Activated naive CD4-positive, alpha-beta T cell treated with anti-CD3 and anti-CD28 coated beads, Interleukin-2, amount 50 U/mL, for 24 hours (primary cell): ENCODE measurements around the gene IL22RA1.

Source experiments
- H3K27ac Mint-ChIP-seq: one replicate; pipeline ENCODE4 v1.8.0; 2021; ENCODE audit warnings: mild to moderate bottlenecking, mixed read lengths
- H3K27me3 Mint-ChIP-seq: one replicate; pipeline ENCODE4 v1.8.0; 2021; ENCODE audit warnings: mixed read lengths
- H3K36me3 Mint-ChIP-seq: one replicate; pipeline ENCODE4 v1.8.0; 2021; ENCODE audit warnings: mixed read lengths
- H3K4me1 Mint-ChIP-seq: one replicate; pipeline ENCODE4 v1.8.0; 2021; ENCODE audit warnings: mixed read lengths
- H3K4me3 Mint-ChIP-seq: one replicate; pipeline ENCODE4 v1.8.0; 2021; ENCODE audit warnings: mild to moderate bottlenecking, mixed read lengths
- H3K9me3 Mint-ChIP-seq: one replicate; pipeline ENCODE4 v1.8.0; 2021; ENCODE audit warnings: mixed read lengths

IL22RA1 gene

GRCh38 chr1:24102961-24103360 is 40.0 kb downstream of the IL22RA1 start:
- Mint-ChIP-seq H3K4me3 (no peak overlapping the region), H3K4me1 (no peaks in the 10 kb centered on the region), H3K27ac (no peak overlapping the region), H3K9me3 (no peaks in the 10 kb centered on the region), H3K36me3 (no peaks in the 10 kb centered on the region), H3K27me3 (no peaks in the 10 kb centered on the region)

DNA sequence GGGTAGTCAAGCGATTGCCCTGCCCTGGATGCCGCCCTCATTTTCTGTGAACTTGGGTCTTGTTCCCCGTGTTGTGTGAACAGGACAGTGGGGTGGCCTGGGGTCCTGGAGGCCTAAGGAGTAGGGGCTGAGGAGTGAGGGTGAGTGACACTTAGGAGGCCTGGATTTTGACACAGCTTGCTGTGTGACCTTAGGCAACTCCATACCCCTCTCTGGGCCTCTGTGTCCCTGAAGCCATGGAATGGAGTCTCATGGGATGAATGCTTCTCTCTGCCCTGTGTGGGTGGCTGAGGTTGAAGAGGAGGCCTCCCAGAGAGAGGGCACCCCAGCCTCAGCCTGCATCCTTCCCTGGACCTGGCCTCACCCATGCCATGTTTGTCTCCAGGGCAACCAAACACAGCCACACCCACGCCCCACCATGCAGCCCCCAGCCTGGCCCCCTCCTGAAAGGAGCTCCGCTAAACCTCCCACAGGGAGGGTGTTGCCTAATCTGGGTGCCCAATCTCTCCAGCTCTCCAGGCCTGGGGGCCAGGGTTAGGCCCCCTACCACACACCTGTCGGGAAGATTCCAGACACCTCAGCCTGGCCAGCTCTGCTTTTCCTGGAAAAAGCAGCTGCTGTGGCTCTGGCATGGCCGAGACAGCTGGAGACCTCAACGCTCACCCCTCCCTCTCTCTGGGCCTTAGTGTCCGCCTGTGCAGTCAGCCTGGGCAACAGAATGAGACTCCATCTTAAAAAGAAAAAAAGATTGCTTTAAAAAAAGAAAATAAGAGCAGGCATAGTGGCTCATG is 40.9 kb downstream of the IL22RA1 start:
- Mint-ChIP-seq H3K36me3 (no peaks in the 10 kb centered on the region), H3K9me3 (no peaks in the 10 kb centered on the region), H3K4me3 (no peak overlapping the region), H3K4me1 (no peaks in the 10 kb centered on the region), H3K27me3 (no peaks in the 10 kb centered on the region), H3K27ac (no peak overlapping the region)

GRCh38 chr1:24100945-24101737 is 41.8 kb downstream of the IL22RA1 start:
- H3K27me3 Mint-ChIP-seq: no peaks in the 10 kb centered on the region
- no peaks in the 10 kb centered on the region for H3K4me1 Mint-ChIP-seq
- H3K27ac Mint-ChIP-seq: no peak overlapping the region
- H3K4me3 Mint-ChIP-seq: no peak overlapping the region
- H3K9me3 Mint-ChIP-seq: no peaks in the 10 kb centered on the region
- no peaks in the 10 kb centered on the region for H3K36me3 Mint-ChIP-seq

DNA sequence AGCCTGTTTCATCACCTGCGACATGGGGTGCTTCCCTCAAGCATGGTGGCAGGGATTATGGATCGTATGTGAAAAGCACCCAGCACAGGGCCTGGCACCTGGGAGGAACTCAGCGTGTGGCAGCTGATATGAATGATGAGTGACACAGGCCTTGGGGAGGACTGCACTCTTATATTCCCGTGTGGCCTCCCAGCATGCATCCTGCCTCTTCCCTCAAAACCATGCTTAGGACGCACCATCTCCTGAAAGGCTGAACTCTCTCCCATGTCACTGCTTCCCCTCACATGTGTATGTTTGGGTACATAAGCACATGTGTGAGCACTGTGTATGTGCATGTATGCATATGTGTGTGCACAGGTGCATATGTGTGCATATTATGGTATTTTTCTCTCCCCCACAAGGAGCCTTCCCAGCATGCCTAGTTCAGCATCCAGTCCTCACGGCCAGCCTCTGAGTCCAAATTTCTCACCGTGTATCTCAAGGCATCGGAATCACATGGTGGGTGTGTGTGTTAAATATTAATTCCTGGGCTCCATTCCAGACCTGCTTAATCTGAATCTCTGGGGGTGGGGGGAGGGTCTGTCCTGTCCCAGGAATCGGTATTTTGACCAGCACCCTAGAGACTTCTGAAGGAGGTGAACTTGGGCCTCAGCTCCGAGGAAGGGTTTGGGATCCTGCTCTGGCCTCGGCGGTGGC is 43.8 kb downstream of the IL22RA1 start:
- Mint-ChIP-seq H3K27ac (no peak overlapping the region), H3K4me3 (no peak overlapping the region), H3K36me3 (no peaks in the 10 kb centered on the region), H3K9me3 (no peaks in the 10 kb centered on the region), H3K4me1 (no peaks in the 10 kb centered on the region), H3K27me3 (no peaks in the 10 kb centered on the region)

- Mint-ChIP-seq H3K4me1 (no peaks in the 10 kb centered on the region), H3K9me3 (no peaks in the 10 kb centered on the region), H3K27me3 (no peaks in the 10 kb centered on the region), H3K4me3 (no peak overlapping the region), H3K36me3 (no peaks in the 10 kb centered on the region), H3K27ac (no peak overlapping the region)
These were observed 44.8 kb downstream of the IL22RA1 start for GRCh38 chr1:24098102-24098501.

DNA sequence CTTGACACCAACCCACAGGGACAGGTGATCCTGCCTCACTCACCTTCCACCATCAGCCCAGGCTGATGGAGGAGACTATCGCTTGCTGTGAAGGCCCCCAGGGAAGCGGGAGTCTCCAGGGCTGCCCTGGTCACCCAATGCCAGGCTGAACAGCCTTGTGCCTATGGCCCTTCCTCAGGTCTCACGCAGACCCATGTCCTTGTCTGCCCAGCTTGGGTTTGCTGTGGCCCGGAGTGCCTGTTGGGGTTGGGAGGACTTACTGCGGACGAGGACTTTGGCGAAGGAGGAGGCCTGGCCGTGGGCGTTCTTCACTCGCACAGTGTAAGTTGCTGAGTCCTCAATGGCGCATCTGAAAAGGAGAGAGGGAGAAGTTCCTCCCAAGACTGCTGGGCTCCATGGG is 45.3 kb downstream of the IL22RA1 start:
- no peak overlapping the region for H3K27ac Mint-ChIP-seq
- no peaks in the 10 kb centered on the region for H3K36me3 Mint-ChIP-seq
- H3K9me3 Mint-ChIP-seq: no peaks in the 10 kb centered on the region
- no peaks in the 10 kb centered on the region for H3K4me1 Mint-ChIP-seq
- H3K27me3 Mint-ChIP-seq: no peaks in the 10 kb centered on the region
- H3K4me3 Mint-ChIP-seq: no peak overlapping the region

GRCh38 chr1:24096739-24097103 is 46.2 kb downstream of the IL22RA1 start:
- H3K36me3 Mint-ChIP-seq: no peaks in the 10 kb centered on the region
- no peaks in the 10 kb centered on the region for H3K27me3 Mint-ChIP-seq

GRCh38 chr1:24096009-24096738 is 46.8 kb downstream of the IL22RA1 start:
- Mint-ChIP-seq H3K4me1 (no peaks in the 10 kb centered on the region), H3K9me3 (no peaks in the 10 kb centered on the region), H3K27ac (no peak overlapping the region), H3K36me3 (no peaks in the 10 kb centered on the region), H3K4me3 (no peak overlapping the region), H3K27me3 (no peaks in the 10 kb centered on the region)

More at GRCh38 chr1:24096739-24097103, 46.2 kb downstream of the IL22RA1 start:
- Mint-ChIP-seq H3K4me3 (no peak overlapping the region), H3K27ac (no peak overlapping the region), H3K4me1 (no peaks in the 10 kb centered on the region), H3K9me3 (no peaks in the 10 kb centered on the region)

- no peak overlapping the region for H3K27ac Mint-ChIP-seq
- no peaks in the 10 kb centered on the region for H3K4me1 Mint-ChIP-seq
- no peaks in the 10 kb centered on the region for H3K9me3 Mint-ChIP-seq
- no peaks in the 10 kb centered on the region for H3K36me3 Mint-ChIP-seq
- H3K27me3 Mint-ChIP-seq: no peaks in the 10 kb centered on the region
- no peak overlapping the region for H3K4me3 Mint-ChIP-seq
These were observed 47.6 kb downstream of the IL22RA1 start for GRCh38 chr1:24095140-24095859.

DNA sequence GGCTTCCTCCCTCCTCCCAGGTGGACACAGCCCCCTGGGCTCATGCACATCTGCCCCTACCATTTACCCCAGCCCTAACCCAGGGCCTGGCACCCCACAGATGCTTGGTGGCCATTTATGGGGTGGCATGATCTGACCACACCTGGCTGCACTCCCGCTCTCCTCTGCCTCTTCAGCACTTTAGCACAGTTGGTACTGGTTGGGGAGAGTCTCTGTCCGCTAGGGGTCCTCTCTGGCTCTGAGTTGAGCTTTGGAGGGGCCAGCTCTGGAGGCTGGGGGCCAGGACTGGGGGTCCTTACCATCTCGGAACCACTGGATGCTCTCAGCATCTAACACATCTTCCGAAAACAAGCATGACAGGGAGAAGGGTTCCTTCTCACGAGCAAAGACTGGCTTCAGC is 48.4 kb downstream of the IL22RA1 start:
- no peaks in the 10 kb centered on the region for H3K9me3 Mint-ChIP-seq
- H3K36me3 Mint-ChIP-seq: no peaks in the 10 kb centered on the region
- no peaks in the 10 kb centered on the region for H3K4me1 Mint-ChIP-seq
- no peak overlapping the region for H3K4me3 Mint-ChIP-seq
- H3K27me3 Mint-ChIP-seq: no peaks in the 10 kb centered on the region
- H3K27ac Mint-ChIP-seq: no peak overlapping the region

GRCh38 chr1:24093732-24094131 is 49.2 kb downstream of the IL22RA1 start:
- Mint-ChIP-seq H3K36me3 (no peaks in the 10 kb centered on the region), H3K9me3 (no peaks in the 10 kb centered on the region), H3K4me1 (no peaks in the 10 kb centered on the region), H3K4me3 (no peak overlapping the region), H3K27me3 (no peaks in the 10 kb centered on the region), H3K27ac (no peak overlapping the region)

- no peaks in the 10 kb centered on the region for H3K4me1 Mint-ChIP-seq
- no peaks in the 10 kb centered on the region for H3K9me3 Mint-ChIP-seq
- no peaks in the 10 kb centered on the region for H3K36me3 Mint-ChIP-seq
- no peaks in the 10 kb centered on the region for H3K27me3 Mint-ChIP-seq
- H3K4me3 Mint-ChIP-seq: no peak overlapping the region
- H3K27ac Mint-ChIP-seq: no peak overlapping the region
These were observed 50.0 kb downstream of the IL22RA1 start for GRCh38 chr1:24092979-24093378.

GRCh38 chr1:24091971-24092482 is 50.9 kb downstream of the IL22RA1 start:
- Mint-ChIP-seq H3K36me3 (no peaks in the 10 kb centered on the region), H3K4me1 (no peaks in the 10 kb centered on the region), H3K4me3 (no peak overlapping the region), H3K9me3 (no peaks in the 10 kb centered on the region), H3K27me3 (no peaks in the 10 kb centered on the region), H3K27ac (no peak overlapping the region)

GRCh38 chr1:24090736-24091135 is 52.2 kb downstream of the IL22RA1 start:
- Mint-ChIP-seq H3K27me3 (no peaks in the 10 kb centered on the region), H3K27ac (no peak overlapping the region), H3K9me3 (no peaks in the 10 kb centered on the region), H3K36me3 (no peaks in the 10 kb centered on the region), H3K4me1 (no peaks in the 10 kb centered on the region), H3K4me3 (no peak overlapping the region)
